K562 (cell line): ENCODE data around the gene CLEC4M. TPM values are rescaled to one million over a fixed set of nuclear protein-coding genes. Genes with fewer than 3 reads are reported as not detected.

ENCODE experiments used
- BHLHE40 ChIP-seq: IDR thresholded peaks from 2 replicates; pipeline ENCODE4 v1.6.1; 2011; ENCODE audit warnings: low read length, improper control_type of control experiment
- BRF1 ChIP-seq: IDR thresholded peaks from 3 replicates; pipeline ENCODE4 v1.6.1; 2011; ENCODE audit warnings: borderline replicate concordance, mild to moderate bottlenecking; ENCODE audit not compliant: insufficient read length; ENCODE audit errors: extremely low read depth
- CBFA2T3 ChIP-seq: fragments of 450-650 bp; IDR thresholded peaks from 2 replicates; pipeline ENCODE4 v1.6.1; 2017
- CBFB ChIP-seq: sonication (generic); formaldehyde crosslinking; IDR thresholded peaks from 2 replicates; pipeline ENCODE4 v1.4.0; 2020; ENCODE audit warnings: mild to moderate bottlenecking, missing genetic modification reagents
- EP400 ChIP-seq: fragments of 450-650 bp; IDR thresholded peaks from 2 replicates; pipeline ENCODE4 v1.6.1; 2017; ENCODE audit warnings: antibody characterized with exemption, mild to moderate bottlenecking, moderate library complexity
- KLF16 ChIP-seq: IDR thresholded peaks from 2 replicates; pipeline ENCODE4 v1.6.1; 2016; ENCODE audit warnings: antibody characterized with exemption
- MAZ ChIP-seq, 2 experiments: fragments of 450-650 bp in 1 of 2; sonication (generic) in 1 of 2; formaldehyde crosslinking; IDR thresholded peaks in 1 of 2; conservative IDR thresholded peaks in 1 of 2; 2 replicates each; pipeline versions ENCODE4 v1.4.0 to v1.5.0; 2020; ENCODE audit warnings: mild to moderate bottlenecking in 1 of 2, missing genetic modification reagents in 1 of 2
- MEIS2 ChIP-seq: fragments of 450-650 bp; IDR thresholded peaks from 2 replicates; pipeline ENCODE4 v1.6.1; 2014; ENCODE audit warnings: mild to moderate bottlenecking; ENCODE audit not compliant: partially characterized antibody
- PHTF2 ChIP-seq: fragments of 250-450 bp; sonication (Bioruptor Pico); IDR thresholded peaks from 2 replicates; pipeline ENCODE4 v1.5.0; 2021; ENCODE audit warnings: mild to moderate bottlenecking
- POLR3G ChIP-seq: IDR thresholded peaks from 2 replicates; pipeline ENCODE4 v1.6.1; 2011; ENCODE audit not compliant: insufficient read length, insufficient replicate concordance; ENCODE audit errors: extremely low read depth
- SAFB2 ChIP-seq: fragments of 200-400 bp; formaldehyde crosslinking; IDR thresholded peaks from 2 replicates; pipeline ENCODE4 v1.6.1; 2018; ENCODE audit warnings: borderline replicate concordance, low read length, low read depth, moderate library complexity; ENCODE audit not compliant: severe bottlenecking
- TCFL5 ChIP-seq: fragments of 250-450 bp; sonication (Bioruptor Pico); conservative IDR thresholded peaks from 2 replicates; pipeline ENCODE4 v1.6.1; 2021; ENCODE audit warnings: mild to moderate bottlenecking, moderate library complexity, matching md5 sums
- TEAD4 ChIP-seq, 2 experiments: sonication (generic) in 1 of 2; formaldehyde crosslinking in 1 of 2; IDR thresholded peaks; 2 replicates each; pipeline versions ENCODE4 v1.6.1 to v1.8.0; 2012 to 2022; ENCODE audit warnings: borderline replicate concordance in 1 of 2, inconsistent platforms in 1 of 2, low read length in 1 of 2, mild to moderate bottlenecking in 1 of 2, missing genetic modification reagents in 1 of 2
- ZBTB11 ChIP-seq, 3 experiments: fragments of 200-800 bp in 1 of 3; fragments of 250-450 bp in 1 of 3; fragments of 450-650 bp in 1 of 3; sonication (Bioruptor Pico) in 1 of 3; sonication (Bioruptor generic) in 1 of 3; formaldehyde crosslinking in 1 of 3; IDR thresholded peaks; 2 replicates each; pipeline versions ENCODE4 v1.6.1 to v1.8.0; 2016 to 2022; ENCODE audit warnings: mild to moderate bottlenecking in 2 of 3, missing genetic modification characterization in 2 of 3, missing compliant biosample characterization in 1 of 3, moderate library complexity in 1 of 3
- ZNF354B ChIP-seq: fragments of 250-450 bp; sonication (Bioruptor Pico); IDR thresholded peaks from 2 replicates; pipeline ENCODE4 v1.4.0; 2020
- polyA plus RNA-seq, 8 experiments: library from polyadenylated mRNA; depleted of rRNA in 4 of 8; stranded (reverse) in 5 of 8; unstranded in 3 of 8; fragments of >200 nt; fragmentation: Nextera tagmentation in 2 of 8; fragmentation: Illumina TruSeq in 1 of 8; extraction: Ambion mirVana in 2 of 8; extraction: Trizol in 1 of 8; gene quantifications; 2 replicates each; pipeline versions ENCODE4 v1.2.1 to v1.2.3, GENCODE V29; 2011 to 2014; ENCODE audit warnings: inconsistent platforms in 1 of 8, missing spikeins in 1 of 8
- total RNA-seq, 7 experiments: library from RNA; depleted of rRNA in 6 of 7; stranded (reverse); fragments of >200 nt in 6 of 7; fragmentation: Illumina TruSeq in 2 of 7; extraction: Trizol in 2 of 7; gene quantifications; 2 replicates each; pipeline versions ENCODE4 v1.2.1 to v1.2.3, GENCODE V29; 2011 to 2021; ENCODE audit warnings: low replicate concordance in 1 of 7
- TF ChIP-seq, protein P1 (sequence below): sonication (generic); formaldehyde crosslinking; IDR thresholded peaks from 2 replicates; pipeline ENCODE4 v1.8.0; 2022; ENCODE audit warnings: missing genetic modification reagents, mild to moderate bottlenecking, moderate library complexity, borderline replicate concordance
- TF ChIP-seq, protein P2 (sequence below): sonication (generic); formaldehyde crosslinking; IDR thresholded peaks from 2 replicates; pipeline ENCODE4 v1.8.0; 2023; ENCODE audit warnings: mild to moderate bottlenecking, missing genetic modification reagents

The CLEC4M gene
- total and polyA plus RNA-seq, 9 of the 15 experiments (the other 6 are each of a cell fraction or from before 2014, with no cell fraction given), result 0.08 to 0.18 TPM; not detected in 7

DNA sequence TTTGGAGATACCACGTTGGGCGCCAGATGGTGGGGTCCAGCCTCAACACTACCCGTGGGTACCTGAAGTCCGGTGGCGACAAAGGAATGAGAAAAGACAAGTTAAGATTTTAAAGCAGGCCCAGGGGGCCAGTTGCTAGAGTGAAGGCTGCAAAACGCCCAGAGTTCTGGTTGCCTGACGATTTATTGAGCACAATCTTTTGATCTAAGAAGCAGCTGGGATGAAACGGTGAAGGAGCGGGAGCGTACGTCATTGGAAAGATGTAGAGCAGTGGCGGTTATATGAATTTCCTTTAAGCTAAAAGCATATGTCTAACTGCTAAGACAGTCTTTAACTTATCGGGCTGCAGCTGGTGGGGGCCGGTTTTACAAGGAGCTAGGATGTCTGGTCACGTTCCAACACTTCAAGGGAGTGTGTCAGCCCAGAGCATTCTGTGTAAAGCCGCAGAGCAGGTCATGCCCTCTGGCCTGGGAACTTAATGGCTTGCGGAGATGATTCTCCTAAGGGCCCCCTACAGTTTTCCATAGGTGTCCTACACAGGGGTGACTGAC is 38.1 kb downstream of the CLEC4M start (continued):
- no peak for TF ChIP-seq ZBTB11 (CRISPR knock-in tag; IDR thresholded peaks at IDR 0.05)
- peak; percentile 52; the same call in 1 of the 2 replicates for TF ChIP-seq TEAD4 (IDR thresholded peaks at IDR 0.05; ENCODE audit: low read length)
- no peak for TF ChIP-seq TEAD4 (CRISPR knock-in tag; IDR thresholded peaks at IDR 0.05; ENCODE audit: borderline replicate concordance)
- TF ChIP-seq, protein P1, sequence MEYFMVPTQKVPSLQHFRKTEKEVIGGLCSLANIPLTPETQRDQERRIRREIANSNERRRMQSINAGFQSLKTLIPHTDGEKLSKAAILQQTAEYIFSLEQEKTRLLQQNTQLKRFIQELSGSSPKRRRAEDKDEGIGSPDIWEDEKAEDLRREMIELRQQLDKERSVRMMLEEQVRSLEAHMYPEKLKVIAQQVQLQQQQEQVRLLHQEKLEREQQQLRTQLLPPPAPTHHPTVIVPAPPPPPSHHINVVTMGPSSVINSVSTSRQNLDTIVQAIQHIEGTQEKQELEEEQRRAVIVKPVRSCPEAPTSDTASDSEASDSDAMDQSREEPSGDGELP, result peak; percentile 80
- peak in 1 of 2 experiments; percentile 42; a peak in 1 of 4 replicates for TF ChIP-seq MAZ (CRISPR knock-in tag; conservative IDR thresholded peaks at IDR 0.05 in 1 of 2, IDR thresholded peaks at IDR 0.05 in 1 of 2)
- TF ChIP-seq TCFL5 (CRISPR knock-in tag), result no peak
- TF ChIP-seq EP400, result no peak
- no peak for TF ChIP-seq CBFB (CRISPR knock-in tag)
- TF ChIP-seq PHTF2 (CRISPR knock-in tag), result no peak
- no peak for TF ChIP-seq ZNF354B (CRISPR knock-in tag)
- peak; percentile 93 for TF ChIP-seq BHLHE40
- peak; percentile 12 for TF ChIP-seq MEIS2
- TF ChIP-seq, protein P2, sequence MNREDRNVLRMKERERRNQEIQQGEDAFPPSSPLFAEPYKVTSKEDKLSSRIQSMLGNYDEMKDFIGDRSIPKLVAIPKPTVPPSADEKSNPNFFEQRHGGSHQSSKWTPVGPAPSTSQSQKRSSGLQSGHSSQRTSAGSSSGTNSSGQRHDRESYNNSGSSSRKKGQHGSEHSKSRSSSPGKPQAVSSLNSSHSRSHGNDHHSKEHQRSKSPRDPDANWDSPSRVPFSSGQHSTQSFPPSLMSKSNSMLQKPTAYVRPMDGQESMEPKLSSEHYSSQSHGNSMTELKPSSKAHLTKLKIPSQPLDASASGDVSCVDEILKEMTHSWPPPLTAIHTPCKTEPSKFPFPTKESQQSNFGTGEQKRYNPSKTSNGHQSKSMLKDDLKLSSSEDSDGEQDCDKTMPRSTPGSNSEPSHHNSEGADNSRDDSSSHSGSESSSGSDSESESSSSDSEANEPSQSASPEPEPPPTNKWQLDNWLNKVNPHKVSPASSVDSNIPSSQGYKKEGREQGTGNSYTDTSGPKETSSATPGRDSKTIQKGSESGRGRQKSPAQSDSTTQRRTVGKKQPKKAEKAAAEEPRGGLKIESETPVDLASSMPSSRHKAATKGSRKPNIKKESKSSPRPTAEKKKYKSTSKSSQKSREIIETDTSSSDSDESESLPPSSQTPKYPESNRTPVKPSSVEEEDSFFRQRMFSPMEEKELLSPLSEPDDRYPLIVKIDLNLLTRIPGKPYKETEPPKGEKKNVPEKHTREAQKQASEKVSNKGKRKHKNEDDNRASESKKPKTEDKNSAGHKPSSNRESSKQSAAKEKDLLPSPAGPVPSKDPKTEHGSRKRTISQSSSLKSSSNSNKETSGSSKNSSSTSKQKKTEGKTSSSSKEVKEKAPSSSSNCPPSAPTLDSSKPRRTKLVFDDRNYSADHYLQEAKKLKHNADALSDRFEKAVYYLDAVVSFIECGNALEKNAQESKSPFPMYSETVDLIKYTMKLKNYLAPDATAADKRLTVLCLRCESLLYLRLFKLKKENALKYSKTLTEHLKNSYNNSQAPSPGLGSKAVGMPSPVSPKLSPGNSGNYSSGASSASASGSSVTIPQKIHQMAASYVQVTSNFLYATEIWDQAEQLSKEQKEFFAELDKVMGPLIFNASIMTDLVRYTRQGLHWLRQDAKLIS (CRISPR knock-in tag), result no peak
- no peak for TF ChIP-seq POLR3G
- peak; percentile 78 for TF ChIP-seq CBFA2T3
- peak; percentile 35; the same call in 1 of the 2 replicates for TF ChIP-seq KLF16
- no peak for TF ChIP-seq SAFB2
- TF ChIP-seq BRF1, result no peak
